Epithelial cell of prostate (primary cell): ENCODE data around the gene EFHC1.
A peak's percentile ranks its signal among the peaks of the same experiment; 100 is the strongest.

Experiments
- DNase-seq: peaks from one replicate; pipeline ENCODE4 v3.0.0-alpha.2; 2011; ENCODE audit warnings: low read depth, low spot score
- H3K27ac ChIP-seq: fragments of 450-650 bp; 2 replicates; pipeline ENCODE4 v1.5.1; 2017; ENCODE audit warnings: mild to moderate bottlenecking

The EFHC1 gene

GRCh38 chr6:52514514-52514913 is 94.4 kb downstream of the EFHC1 start:
- no peak for DNase-seq
- H3K27ac ChIP-seq: peak overlapping the region; percentile 71

- no peak for DNase-seq
- peak overlapping the region; percentile 71 for H3K27ac ChIP-seq
These were observed 95.2 kb downstream of the EFHC1 start for GRCh38 chr6:52515219-52515960.

- no peak for DNase-seq
- H3K27ac ChIP-seq: peak overlapping the region; percentile 71
These were observed 96.1 kb downstream of the EFHC1 start for GRCh38 chr6:52516269-52516668.

- no peak overlapping the region for H3K27ac ChIP-seq
These were observed 96.8 kb downstream of the EFHC1 start for GRCh38 chr6:52516943-52517342.

GRCh38 chr6:52517502-52518278 is 97.5 kb downstream of the EFHC1 start:
- peak; percentile 43 for DNase-seq
- H3K27ac ChIP-seq: peak overlapping the region; percentile 22

More at GRCh38 chr6:52516943-52517342, 96.8 kb downstream of the EFHC1 start:
- no peak for DNase-seq

- H3K27ac ChIP-seq: peak overlapping the region; percentile 22
- no peak for DNase-seq
These were observed 98.3 kb downstream of the EFHC1 start for GRCh38 chr6:52518279-52518945.

- no peak overlapping the region for H3K27ac ChIP-seq
- DNase-seq: no peak
These were observed 99.5 kb downstream of the EFHC1 start for GRCh38 chr6:52519618-52520017.

GRCh38 chr6:52522151-52522626 is 102.0 kb downstream of the EFHC1 start:
- no peak for DNase-seq
- H3K27ac ChIP-seq: no peak overlapping the region

GRCh38 chr6:52522655-52523054 is 102.5 kb downstream of the EFHC1 start:
- no peak for DNase-seq
- H3K27ac ChIP-seq: no peak overlapping the region

GRCh38 chr6:52523378-52524142 is 103.4 kb downstream of the EFHC1 start:
- H3K27ac ChIP-seq: no peak overlapping the region
- no peak for DNase-seq

- no peak for DNase-seq
- no peak overlapping the region for H3K27ac ChIP-seq
These were observed 104.8 kb downstream of the EFHC1 start for GRCh38 chr6:52524918-52525317.

GRCh38 chr6:52526634-52527033 is 106.5 kb downstream of the EFHC1 start:
- H3K27ac ChIP-seq: no peak overlapping the region
- DNase-seq: no peak

GRCh38 chr6:52527436-52527835 is 107.3 kb downstream of the EFHC1 start:
- DNase-seq: no peak
- H3K27ac ChIP-seq: no peak overlapping the region

- DNase-seq: no peak
- no peak overlapping the region for H3K27ac ChIP-seq
These were observed 109.2 kb downstream of the EFHC1 start for GRCh38 chr6:52529311-52529710.

- H3K27ac ChIP-seq: no peak overlapping the region
These were observed 110.2 kb downstream of the EFHC1 start for GRCh38 chr6:52530351-52530750.

GRCh38 chr6:52531396-52531795 is 111.3 kb downstream of the EFHC1 start:
- no peak overlapping the region for H3K27ac ChIP-seq
- DNase-seq: no peak

More at GRCh38 chr6:52530351-52530750, 110.2 kb downstream of the EFHC1 start:
- no peak for DNase-seq

GRCh38 chr6:52531834-52532233 is 111.7 kb downstream of the EFHC1 start:
- H3K27ac ChIP-seq: no peak overlapping the region
- no peak for DNase-seq

GRCh38 chr6:52532457-52532856 is 112.3 kb downstream of the EFHC1 start:
- no peak for DNase-seq
- H3K27ac ChIP-seq: no peak overlapping the region

GRCh38 chr6:52533491-52533890 is 113.3 kb downstream of the EFHC1 start:
- no peak overlapping the region for H3K27ac ChIP-seq
- no peak for DNase-seq

- DNase-seq: no peak
- no peak overlapping the region for H3K27ac ChIP-seq
These were observed 114.2 kb downstream of the EFHC1 start for GRCh38 chr6:52534363-52534762.
